ENCODE measurements around the gene RIT2. TPM values are rescaled to one million over a fixed set of nuclear protein-coding genes. Genes with fewer than 3 reads are reported as not detected.

Gene RIT2
- total RNA-seq, 1 donor from 2014 or later, result not detected

DNA sequence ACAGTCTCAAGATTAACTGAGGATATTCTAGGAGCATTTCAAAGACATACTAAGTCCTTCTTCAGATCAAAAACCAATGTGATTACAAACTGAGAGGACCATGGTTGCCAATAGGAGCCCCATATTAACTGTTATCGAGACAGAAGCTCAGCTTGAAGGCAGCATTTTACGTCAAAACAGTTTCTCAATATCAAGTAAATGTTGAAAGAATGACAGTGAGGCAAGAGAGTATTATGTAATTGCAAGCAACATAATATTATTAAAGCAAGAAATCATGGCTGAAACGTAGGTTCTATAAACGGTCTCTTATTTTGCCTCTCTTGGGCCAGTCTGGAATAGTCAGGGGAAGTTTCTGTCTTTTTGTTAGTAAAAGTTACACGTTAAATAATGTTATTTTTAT, 22.9 kb downstream of the RIT2 start:
- no peak overlapping the region for H3K4me3 Mint-ChIP-seq (ENCODE audit: low read depth)

DNA sequence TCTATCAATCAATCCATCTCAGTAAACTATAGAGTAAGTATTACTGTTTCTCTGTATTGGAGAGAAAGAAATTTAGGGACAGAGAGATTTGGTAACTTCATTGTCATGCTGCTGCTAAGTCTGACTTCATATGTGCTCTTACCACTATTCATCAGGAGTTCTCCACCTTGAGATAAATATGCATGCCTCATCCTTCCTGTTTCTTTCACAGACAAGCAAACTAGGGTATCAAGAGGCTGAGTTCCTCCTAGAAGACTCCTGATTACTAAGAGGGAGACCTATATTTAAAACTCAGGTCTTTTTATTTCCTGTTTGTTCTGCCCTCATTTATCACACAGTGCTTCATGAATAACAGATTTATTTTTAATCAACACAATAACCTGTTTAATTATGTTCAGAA, 34.1 kb downstream of the RIT2 start:
- H3K27me3 Mint-ChIP-seq, result no peaks in the 10 kb centered on the region
- TF ChIP-seq, protein P1, sequence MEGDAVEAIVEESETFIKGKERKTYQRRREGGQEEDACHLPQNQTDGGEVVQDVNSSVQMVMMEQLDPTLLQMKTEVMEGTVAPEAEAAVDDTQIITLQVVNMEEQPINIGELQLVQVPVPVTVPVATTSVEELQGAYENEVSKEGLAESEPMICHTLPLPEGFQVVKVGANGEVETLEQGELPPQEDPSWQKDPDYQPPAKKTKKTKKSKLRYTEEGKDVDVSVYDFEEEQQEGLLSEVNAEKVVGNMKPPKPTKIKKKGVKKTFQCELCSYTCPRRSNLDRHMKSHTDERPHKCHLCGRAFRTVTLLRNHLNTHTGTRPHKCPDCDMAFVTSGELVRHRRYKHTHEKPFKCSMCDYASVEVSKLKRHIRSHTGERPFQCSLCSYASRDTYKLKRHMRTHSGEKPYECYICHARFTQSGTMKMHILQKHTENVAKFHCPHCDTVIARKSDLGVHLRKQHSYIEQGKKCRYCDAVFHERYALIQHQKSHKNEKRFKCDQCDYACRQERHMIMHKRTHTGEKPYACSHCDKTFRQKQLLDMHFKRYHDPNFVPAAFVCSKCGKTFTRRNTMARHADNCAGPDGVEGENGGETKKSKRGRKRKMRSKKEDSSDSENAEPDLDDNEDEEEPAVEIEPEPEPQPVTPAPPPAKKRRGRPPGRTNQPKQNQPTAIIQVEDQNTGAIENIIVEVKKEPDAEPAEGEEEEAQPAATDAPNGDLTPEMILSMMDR (IDR thresholded peaks at IDR 0.05; ENCODE audit: unreplicated experiment), result no peak
- no peak overlapping the region for H3K4me3 Mint-ChIP-seq (ENCODE audit: low read depth)
- no peaks in the 10 kb centered on the region for H3K36me3 Mint-ChIP-seq (ENCODE audit: insufficient read depth)
- DNase-seq (ENCODE audit: low spot score, unreplicated experiment), result no peak
- H3K4me1 Mint-ChIP-seq (ENCODE audit: low read depth), result no peaks in the 10 kb centered on the region
- H3K27ac Mint-ChIP-seq, result no peak overlapping the region
- peaks cover 8% of the 10 kb centered on the region for H3K9me3 Mint-ChIP-seq (ENCODE audit: low read depth)

More for the DNA sequence above, 22.9 kb downstream of the RIT2 start:
- no peaks in the 10 kb centered on the region for H3K36me3 Mint-ChIP-seq (ENCODE audit: insufficient read depth)
- peaks cover 9% of the 10 kb centered on the region for H3K9me3 Mint-ChIP-seq (ENCODE audit: low read depth)
- no peak for DNase-seq (ENCODE audit: low spot score, unreplicated experiment)
- peaks cover 4% of the 10 kb centered on the region for H3K4me1 Mint-ChIP-seq (ENCODE audit: low read depth)
- H3K27ac Mint-ChIP-seq, result no peak overlapping the region
- TF ChIP-seq, protein P1 (IDR thresholded peaks at IDR 0.05; ENCODE audit: unreplicated experiment), result no peak
- no peaks in the 10 kb centered on the region for H3K27me3 Mint-ChIP-seq

DNA sequence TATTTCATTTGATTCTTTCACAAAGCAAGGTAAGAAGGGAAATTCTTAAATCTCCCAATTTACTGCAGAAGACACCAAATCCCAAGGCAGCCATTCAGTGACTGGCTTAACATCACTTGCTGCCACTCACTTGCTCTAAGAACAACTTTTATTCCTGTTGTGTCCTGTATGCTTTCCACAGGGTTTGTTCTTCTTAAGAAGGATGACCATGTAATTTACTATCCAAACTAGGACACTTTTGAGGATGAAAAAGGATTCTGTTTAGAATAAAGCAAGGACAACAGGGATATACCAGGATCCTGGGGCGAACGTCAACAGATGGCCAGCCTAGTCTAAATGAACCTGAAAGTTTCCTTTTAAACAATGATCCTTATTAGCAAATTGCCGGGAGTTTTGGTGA, 34.8 kb downstream of the RIT2 start:
- Mint-ChIP-seq H3K27ac (no peak overlapping the region), H3K4me3 (ENCODE audit: low read depth) (no peak overlapping the region), H3K9me3 (ENCODE audit: low read depth) (peaks cover 8% of the 10 kb centered on the region), H3K36me3 (ENCODE audit: insufficient read depth) (no peaks in the 10 kb centered on the region), H3K27me3 (no peaks in the 10 kb centered on the region), H3K4me1 (ENCODE audit: low read depth) (no peaks in the 10 kb centered on the region)
- no peak for DNase-seq (ENCODE audit: low spot score, unreplicated experiment)
- TF ChIP-seq, protein P1 (IDR thresholded peaks at IDR 0.05; ENCODE audit: unreplicated experiment), result no peak

DNA sequence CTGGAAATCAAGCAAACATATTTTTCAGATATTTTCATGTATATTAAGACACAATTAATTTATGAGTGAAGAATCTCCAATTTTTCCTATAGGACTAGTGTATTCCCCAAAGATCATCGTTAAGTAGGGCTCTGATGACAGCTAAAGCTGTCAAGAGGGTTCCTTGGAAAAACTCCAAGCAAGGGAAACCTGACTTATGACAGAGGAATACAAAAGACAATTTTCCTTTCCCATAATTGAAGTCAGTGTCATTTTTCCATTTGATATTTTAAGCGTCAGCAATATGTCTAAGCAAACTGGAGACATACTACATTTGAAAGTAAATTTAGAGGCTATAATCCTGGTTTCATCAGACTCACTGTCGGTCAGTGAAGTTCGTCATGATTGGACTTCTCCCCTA, 36.1 kb downstream of the RIT2 start:
- Mint-ChIP-seq H3K4me3 (ENCODE audit: low read depth) (no peak overlapping the region), H3K27ac (no peak overlapping the region), H3K4me1 (ENCODE audit: low read depth) (no peaks in the 10 kb centered on the region), H3K9me3 (ENCODE audit: low read depth) (peaks cover 5% of the 10 kb centered on the region), H3K36me3 (ENCODE audit: insufficient read depth) (no peaks in the 10 kb centered on the region), H3K27me3 (no peaks in the 10 kb centered on the region)
- TF ChIP-seq, protein P1 (IDR thresholded peaks at IDR 0.05; ENCODE audit: unreplicated experiment), result no peak
- no peak for DNase-seq (ENCODE audit: low spot score, unreplicated experiment)

DNA sequence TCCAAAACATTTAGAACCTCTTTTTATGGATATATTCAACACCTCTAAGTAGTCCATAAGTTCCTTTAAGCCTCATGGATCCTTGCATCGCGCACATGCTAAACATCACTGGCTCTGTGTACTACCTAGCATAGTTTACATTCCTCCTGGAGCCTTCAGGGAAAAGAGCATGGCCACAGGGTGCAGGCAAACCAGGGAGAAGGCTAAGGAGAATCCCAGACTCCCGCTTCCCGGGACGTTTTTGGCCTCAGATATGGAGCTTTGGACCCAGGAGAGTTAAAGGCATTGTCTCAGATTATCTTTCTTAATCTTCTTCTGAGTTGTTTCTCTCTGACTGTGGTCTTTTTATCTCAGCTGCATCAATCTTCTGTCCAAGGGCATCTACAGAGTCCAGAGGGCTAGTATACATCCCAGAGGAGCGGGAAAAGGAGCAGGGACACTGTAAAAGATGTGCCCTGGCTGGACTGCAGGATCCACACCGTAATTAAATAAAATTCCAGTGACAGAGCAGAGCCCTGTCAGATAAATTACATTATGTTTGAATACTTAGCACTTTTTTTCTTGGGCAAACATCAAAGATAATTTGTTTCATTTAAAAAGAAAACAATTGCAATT, 36.9 kb downstream of the RIT2 start:
- TF ChIP-seq, protein P1 (IDR thresholded peaks at IDR 0.05; ENCODE audit: unreplicated experiment), result no peak
- no peaks in the 10 kb centered on the region for H3K36me3 Mint-ChIP-seq (ENCODE audit: insufficient read depth)
- H3K4me1 Mint-ChIP-seq (ENCODE audit: low read depth), result no peaks in the 10 kb centered on the region
- H3K9me3 Mint-ChIP-seq (ENCODE audit: low read depth), result peaks cover 5% of the 10 kb centered on the region
- H3K27ac Mint-ChIP-seq, result no peak overlapping the region
- H3K4me3 Mint-ChIP-seq (ENCODE audit: low read depth), result no peak overlapping the region
- no peaks in the 10 kb centered on the region for H3K27me3 Mint-ChIP-seq
- DNase-seq (ENCODE audit: low spot score, unreplicated experiment), result no peak
